NCI-H524 treated with DMSO at 0.1 percent for 48 hours (cell line): ENCODE measurements around the gene AMER3.

Experiments
- DNase-seq: peaks from one replicate; lab custom pipeline; 2025; lab: John Stamatoyannopoulos, UW

Gene AMER3

DNA sequence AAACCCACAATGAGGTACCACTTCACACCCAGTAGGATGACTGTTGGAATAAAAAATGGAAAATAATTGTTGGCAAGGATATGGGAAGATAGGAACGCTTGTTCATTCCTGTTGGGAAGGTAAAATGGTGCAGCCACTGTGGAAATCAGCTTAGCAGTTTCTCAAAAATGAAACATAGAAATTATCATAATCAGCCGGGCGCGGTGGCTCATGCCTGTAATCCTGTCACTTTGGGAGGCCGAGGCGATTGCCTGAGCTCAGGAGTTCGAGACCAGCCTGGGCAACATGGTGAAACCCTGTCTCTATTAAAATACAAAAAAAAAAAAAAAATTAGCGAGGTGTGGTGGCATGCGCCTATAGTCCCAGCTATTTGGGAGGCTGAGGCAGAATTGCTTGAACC, 23.4 kb downstream of the AMER3 start:
- no peak for DNase-seq

DNA sequence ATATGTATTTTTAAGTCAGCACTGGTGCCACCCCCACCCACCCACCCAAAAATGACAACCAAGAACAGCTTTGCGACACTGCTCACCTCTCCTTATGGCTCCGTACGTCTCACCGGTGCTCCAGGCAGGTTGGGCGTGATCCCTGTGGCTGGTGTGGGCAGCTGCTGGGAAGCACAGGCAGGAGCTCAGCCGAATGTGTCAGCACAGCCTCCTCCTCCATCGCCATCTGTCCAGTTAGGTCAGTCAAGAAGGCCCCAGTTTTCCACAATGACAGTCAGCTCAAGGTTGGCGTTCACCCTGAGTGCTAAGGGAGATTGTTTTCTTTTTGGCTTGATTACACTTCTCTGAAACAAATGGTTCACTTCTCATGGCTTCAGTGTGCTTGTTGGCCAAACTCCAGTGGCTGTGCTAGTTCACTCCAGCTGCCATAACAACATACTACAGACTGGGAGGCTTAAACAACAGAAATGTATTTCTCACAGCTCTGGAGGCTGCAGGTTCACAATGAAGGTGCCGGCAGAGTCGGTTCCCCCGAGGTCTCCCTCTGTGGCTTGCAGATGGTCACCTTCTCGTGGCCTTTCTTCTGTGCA, 30.2 kb downstream of the AMER3 start:
- no peak for DNase-seq

DNA sequence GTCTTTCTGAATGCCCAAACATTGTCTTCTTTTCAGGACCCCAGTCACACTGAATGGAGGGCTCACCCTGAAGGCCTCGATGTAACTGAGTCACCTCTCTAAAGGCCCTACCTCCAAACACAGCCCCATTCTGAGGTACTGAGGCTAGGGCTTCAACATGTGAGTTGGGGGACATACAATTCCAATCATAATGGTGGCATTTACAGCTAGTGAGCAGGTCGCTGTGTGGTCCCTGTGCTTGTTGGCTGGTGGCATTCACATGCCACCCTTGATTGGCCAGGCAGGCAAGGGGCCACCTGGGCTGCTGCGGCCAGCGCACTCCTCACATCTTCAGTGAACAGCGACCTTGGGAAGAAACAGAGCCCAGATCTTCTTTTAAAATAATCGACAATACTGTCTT, 30.7 kb downstream of the AMER3 start:
- DNase-seq: no peak

DNA sequence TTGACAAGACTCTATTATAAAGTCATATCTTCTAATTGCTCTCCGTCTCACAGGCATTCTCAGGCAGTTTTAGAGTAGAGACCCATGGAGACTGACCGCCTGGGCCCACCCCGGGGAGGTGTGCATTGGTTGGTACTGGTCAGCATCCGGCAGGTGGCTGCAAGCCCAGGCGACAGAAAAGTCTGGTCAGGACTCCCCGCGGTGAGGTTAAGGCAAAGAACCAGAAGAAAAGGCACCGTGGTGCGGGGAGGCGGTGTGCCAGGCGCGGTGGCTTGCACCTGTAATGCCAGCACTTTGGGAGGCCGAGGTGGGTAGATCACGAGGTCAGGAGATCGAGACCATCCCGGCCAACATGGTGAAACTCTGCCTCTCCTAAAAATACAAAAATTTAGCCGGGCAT, 32.5 kb downstream of the AMER3 start:
- no peak for DNase-seq

DNA sequence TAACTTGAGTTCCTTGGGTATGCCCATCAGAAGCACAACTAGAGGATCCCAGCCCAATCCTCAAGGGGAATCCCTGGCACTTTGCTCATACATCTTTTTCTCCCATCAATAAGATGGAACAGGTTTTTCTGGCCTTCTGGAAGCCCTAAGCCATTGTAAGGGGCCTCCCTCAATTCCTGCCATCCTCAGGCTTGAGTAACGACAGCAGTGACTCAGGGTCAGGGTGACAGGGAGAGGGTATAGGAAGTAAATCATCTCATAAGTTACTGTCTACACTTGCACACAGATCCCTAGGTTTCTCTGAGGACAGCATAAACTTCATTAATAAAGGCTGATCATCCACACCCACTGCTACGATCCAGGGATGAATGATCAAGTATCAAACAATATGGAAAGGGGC, 35.0 kb downstream of the AMER3 start:
- no peak for DNase-seq

DNA sequence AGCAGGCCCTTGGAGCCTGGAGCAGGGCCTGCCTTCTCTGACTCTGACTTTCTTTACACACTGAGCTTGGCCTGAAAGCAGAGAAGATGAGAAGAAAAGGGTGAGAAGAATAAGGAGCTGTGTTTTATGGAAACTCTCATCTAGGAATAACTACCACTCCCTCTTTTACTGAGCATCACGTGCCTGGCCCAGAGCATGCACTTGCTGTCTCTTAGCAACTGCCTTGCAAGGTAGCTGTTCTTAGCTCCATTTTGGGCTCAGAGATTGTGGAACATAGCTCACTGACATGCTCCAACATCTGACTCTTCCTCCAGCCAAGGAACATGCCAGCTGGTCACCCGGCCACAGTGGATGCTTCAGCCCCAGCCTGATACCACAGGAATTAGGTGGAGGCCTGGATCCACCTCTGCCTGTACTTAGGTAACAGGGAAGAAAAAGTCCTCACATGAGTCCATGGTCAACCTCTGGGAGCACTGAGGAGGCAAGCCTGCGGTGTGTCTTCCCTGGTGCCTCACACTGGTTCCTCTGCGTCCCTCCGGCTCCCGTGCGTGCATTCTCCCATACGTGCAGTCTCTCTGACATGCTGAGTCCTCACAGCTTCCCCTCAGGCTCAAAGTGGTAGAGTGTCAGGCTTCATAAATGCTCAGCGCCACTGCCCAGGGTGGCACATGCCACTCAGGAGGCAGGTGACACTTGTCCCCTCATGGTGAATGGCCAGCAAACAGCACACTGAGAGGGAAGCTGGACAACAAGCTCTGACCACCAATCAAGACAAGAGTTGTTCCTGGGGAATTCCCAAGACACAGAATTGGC, 35.7 kb downstream of the AMER3 start:
- DNase-seq: no peak

DNA sequence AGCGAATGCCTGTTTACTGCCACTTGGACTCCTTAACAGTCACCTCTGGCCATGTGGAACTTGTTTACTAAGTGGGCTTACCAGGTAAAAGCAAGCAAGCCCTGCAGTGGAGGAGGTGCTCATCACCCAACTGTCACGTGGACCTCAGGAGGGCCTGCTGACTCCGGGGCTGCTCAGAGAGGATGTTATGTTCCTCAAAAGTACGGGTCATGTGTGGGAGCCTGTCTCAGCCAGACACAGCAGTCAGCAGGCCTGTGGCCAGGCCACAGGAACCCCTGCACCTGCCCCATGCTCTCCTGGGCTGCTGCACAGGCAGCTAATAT, 36.2 kb downstream of the AMER3 start:
- DNase-seq: no peak

DNA sequence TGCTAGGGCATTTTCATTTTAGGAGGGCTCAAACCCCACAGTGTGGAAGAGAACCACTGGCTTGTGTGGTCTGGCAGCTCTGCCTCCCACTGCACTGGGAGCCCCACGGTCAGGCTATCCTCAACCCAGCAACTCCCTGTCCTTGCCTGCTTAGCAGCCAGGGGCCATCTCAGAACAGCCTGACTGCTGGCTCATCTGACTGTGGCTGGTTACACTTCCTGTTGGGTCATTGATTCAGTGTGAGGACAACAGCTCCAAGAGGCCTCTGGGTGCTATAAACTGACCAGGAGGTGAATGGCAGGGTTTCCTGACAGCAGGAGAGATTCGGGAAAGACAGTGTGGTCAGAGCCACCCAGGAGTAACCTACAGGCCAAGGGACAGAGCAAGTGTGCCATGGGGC, 40.1 kb downstream of the AMER3 start:
- DNase-seq: no peak

DNA sequence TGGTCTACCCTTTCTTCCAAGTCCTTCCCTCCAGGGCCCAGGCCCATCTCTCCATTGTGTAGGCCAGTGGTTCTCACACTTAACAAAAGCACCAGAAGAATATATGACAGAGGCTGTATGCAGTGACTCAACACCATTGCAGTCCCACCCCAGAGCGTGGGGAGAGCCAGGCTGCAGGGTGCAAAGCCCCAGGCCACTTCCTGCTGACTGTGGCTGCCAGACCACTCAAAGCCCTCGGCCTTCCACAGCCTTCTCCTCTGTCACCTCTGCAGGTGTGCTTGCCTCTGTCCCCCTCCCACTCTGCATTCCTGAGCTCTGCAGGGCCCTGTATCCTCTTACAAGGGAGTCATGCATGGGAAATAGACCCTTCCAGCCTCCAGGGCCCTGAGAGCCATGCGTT, 41.0 kb downstream of the AMER3 start:
- DNase-seq: no peak

DNA sequence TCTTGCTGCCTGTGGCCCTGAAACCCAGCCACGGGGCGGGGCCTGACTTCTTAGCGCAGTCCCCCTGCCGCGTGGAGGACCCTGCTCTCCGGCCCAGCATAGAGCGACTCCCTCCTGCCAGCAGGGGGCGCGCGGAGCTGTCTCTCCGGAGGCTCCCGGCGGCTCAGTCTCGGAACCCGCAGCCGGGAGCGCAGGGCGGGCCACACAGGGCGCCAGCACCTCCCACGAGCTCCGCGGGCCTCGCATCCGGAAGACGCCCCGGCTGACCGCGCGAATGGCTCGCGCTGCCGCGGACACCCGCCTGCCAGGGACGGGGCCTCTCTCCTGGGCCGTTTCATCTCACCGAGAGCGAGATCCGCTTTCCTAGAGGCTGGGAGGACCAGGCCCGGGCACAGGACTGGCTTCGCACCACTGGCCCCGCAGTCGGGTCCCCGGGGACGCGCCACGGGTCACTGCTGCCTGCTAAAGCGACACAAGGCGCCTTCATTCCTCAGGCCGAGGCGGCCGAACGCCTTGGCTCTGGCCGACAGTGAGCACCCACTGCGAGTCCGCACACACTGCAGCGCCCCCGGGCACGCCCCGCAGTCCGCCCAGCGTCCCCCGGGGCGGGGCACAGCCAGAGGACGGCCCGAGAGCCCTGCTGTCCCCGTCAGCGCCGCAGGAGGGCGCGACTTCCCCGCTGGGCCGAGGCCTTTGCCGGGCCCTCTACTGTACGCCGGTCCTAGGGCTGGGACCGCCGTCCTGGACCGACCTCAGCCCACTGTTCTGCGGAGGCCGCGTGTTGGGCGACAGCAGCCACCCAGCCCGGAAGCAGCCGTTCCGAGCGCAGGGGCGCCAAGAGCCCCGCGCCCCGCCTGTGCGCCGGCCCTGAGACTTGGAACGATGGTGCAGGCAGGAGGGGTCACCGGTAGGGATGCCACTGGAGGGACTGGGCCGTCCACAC, 42.4 kb downstream of the AMER3 start:
- peak; percentile 26 for DNase-seq

DNA sequence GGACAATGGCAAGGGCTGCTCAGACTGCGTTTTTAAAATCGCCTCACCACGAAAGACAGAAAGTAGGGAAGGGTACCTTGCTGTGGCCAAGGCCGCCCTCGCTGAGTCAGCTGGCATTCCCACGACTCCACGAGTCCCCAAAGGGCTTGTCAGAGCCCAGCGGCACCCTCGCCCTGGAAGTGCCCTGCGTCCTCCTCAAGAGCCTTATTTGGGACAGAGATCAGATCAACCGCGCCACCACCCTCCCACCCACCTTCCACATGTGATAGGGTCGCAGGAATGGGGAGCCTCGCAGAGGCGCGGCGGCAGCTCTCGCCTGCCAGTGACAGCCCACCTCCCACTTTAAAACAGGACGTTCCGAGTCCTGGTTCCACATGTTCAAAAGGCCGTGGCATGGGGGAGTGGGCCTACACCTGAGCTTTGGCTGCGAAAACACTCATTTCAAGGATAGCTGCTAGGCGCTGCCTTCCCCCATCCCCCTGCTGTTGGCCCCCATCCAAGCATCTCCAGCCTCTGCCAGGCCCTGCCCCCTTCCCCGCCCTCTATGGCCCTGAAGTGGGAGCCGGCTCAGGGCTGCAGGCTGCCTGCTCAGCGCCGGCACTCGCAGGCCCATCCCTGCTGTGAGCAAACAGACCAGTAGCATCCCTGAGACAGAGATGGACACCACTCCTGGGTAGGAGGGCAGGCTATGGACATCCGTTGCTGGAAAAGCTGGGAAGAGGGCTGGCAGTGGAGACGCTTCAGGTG, 43.3 kb downstream of the AMER3 start:
- peak; percentile 36 for DNase-seq

DNA sequence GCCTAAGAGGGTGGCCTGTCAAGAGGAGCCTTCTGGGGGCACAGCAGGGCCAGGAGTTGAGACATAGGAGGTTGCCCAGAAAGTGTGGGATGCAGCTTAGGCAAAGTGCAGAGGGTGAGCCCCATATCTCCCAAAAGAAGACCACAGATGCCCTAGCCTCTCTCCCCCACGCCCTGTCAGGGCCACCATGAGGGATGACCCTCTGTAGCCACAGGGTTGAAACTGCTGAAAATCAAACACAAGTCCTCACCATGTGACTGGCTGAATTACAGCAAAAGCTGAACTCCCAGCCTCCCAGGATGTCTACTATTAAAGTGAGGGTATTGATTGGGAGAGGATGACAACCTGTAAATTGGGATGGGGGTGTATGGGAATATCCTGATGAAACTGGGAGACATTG, 44.0 kb downstream of the AMER3 start:
- no peak for DNase-seq

DNA sequence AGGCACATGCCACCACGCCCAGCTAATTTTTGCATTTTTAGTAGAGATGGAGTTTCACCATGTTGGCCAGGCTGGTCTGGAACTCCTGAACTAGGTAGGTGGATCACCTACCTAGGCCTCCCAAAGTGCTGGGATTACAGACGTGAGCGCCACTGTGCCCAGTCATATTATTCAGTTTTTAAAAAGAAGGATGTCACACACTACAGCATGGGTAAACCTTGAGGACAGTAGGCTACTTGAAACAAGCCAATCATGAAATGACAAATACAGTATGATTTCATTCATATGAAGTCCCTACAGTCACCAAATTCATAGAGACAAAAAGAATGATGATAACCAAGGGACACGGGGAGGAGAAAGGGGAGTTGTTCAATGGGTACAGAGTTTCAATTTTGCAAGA, 50.3 kb downstream of the AMER3 start:
- DNase-seq: no peak

DNA sequence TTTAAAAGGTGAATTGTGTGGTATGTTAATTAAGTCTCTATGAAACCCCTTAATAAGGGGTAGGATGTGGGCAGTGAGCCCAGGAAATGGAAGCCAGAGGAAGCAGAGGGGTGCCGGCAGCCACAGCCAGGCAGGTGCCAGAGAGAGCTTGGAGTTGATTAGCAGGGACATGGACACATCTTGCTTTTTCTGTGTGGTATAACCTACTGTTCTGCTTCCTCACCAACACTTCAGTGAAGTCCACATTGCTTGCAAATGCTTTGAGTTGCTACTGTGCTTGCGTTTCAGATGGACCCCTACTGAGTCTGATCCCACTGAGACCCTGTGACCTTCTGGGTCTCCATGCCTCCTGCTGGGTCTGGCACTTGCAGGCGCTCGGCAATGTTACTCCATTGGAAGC, 51.0 kb downstream of the AMER3 start:
- no peak for DNase-seq

DNA sequence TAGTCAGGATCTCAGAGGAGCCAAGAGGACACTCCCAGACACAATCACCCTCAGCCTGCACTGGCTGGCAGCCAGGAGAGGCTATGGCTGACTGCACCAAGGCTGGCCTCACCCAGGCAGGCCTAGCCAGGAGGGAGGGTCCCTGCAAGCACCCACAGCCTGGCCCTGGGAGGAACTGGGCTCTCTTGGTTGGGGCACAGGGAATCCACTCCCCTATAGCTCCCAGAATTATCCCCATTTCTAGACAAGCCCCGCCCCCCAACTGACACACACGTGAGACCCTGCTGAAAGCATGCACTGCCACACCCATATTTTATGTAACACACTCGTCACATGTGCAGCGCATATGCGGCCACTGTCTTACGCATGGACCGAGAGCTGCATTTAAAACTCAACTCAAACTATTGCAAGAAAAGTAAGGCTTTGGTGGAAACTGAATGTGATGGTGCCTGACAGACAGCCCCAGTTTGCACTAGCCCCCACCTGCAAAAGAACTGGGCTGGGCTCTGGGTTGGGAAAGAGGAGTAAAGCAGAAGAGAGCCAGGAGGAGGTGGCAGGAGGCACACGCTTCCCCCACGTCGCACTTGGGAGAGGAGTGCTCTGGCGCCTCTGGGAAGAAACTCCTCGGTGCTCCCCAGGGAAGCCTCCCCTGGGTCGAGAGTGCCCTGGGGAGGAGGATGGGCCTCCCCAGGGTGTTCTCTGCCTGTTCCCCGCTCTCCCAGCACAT, 52.5 kb downstream of the AMER3 start:
- DNase-seq: no peak

DNA sequence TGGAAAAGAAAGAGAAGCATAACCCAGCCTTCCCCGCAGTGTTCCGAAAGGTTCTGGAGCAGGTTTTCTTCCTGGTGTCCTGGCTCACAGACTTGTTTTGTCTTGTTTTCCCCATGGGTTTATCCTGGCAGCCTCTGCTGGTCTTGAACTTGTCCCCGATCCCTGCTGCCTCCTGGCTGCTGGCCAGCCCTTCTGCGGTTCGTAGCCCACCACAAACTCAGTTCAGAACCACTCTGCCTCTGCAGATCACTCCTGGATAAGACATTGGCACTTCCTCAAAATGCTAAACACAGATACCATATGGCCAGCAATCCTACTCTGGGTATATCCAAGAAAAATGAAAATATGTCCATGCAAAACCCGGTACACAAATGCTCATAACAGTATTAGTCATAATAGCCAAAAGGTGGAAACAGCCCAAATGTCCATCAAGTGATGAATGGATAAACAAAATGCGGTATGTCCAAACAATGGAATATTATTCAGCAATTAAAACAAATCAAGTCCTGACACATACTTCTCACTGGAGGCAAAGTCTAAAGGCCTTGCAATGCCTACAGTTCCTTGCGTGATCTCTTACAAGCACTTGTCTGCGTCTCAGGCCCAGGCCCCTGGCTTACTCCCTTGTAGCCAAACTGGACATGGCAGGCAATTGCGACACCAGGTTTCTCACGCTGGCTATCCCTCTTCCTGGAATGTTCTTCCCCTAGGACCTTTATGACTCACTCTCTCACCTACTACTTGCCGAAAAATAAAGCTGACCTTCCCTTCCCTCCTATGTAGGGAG, 53.3 kb downstream of the AMER3 start:
- DNase-seq: no peak

DNA sequence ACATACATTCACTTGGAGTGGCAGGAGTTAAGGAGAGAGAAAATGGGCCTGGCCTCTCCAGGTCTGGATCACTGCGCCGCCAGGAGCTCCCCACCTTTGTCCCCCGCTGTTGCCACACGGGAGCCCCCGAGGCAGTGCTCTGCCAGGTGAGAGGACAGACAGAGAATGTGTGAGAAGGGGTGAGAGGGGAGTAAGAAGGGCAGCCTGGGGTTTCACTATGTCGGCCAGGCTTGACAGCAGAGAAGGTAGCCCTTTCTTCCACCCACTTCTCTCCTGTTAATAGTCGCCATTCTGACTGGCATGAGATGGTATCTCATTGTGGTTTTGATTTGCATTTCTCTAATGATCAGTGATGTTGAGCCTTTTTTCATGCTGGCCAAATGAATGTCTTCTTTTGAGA, 55.1 kb downstream of the AMER3 start:
- no peak for DNase-seq

DNA sequence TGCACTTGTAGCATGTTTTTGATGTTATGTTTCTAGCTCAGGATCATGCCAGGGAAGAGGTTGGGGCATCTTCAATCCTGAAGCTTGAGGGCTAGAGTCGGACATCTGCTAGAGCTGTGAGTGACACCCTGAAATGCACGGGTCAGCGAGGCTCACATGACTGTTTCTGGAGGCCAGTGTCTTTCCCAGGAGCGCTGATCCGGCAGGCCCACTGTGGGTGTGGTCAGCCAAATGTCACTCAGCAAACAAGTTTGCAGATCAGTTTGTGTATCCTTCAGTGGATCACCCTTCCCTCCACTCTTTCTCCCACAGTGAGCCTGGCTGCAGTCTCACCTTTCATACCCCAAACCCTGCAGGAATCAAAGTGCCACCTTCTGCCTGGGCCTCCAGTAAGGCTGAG, 58.4 kb downstream of the AMER3 start:
- no peak for DNase-seq

DNA sequence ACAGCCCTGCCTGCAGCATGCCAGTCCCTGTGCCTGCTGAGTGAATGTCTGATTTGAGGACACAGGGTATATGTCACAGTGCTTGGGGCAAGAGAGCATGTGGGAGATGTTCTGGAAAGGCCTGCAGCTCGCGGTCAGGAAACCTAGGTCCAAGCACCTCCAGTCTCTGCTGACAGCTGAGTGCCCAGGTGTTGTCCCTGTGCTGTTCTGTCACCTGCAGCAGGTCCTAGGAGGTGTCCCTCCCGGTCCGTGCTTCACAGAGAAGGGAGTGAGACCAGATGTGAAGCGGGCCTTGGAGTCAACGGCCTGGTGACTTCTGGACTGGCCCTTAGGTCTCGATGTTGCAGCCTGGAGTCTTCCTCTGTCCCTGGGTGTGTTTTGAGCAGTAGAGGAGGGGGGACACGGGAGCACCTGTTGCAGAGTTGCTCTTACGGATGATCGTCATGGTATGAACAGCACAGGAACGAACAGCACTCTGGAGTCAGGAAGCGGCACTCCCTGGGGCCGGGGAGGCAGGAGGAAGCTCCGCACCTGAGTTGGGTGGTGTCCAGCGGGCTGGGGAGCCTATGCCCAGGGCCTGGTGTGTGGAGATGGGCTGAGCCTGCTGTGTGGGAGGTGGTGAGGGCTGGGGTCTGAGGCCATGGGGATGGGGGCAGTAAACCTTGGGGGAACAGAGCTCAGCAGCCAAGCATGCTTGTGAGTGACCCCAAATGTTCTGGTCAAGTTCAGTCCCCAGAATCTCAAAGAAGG, 59.8 kb downstream of the AMER3 start:
- no peak for DNase-seq
